Right lobe of liver (tissue), 6 donors: Measurements from ENCODE around the gene HOATZ. TPM values are rescaled to one million over a fixed set of nuclear protein-coding genes. Genes with fewer than 3 reads are reported as not detected.

Experiments
- ATAC-seq, 4 donors: fragments of 200-7000 bp; cut with Tn5 transposase; one replicate each; pipeline ENCODE4 v1.9.1; 2020; ENCODE audit warnings: mild to moderate bottlenecking in 4 of 4, moderate library complexity in 4 of 4
- DNase-seq, 3 donors: peaks; one replicate each; pipeline ENCODE4 v3.0.0-alpha.2; 2020
- H3K27ac ChIP-seq, 3 donors: fragments of 200-600 bp; one replicate each; pipeline ENCODE4 v1.8.0; 2022
- H3K27me3 ChIP-seq, 2 donors: fragments of 200-600 bp; one replicate each; pipeline ENCODE4 v1.8.0; 2022
- H3K36me3 ChIP-seq, 4 donors: fragments of 200-600 bp; sonication (generic) in 1 of 4; one replicate each; pipeline versions ENCODE4 v1.5.1 to v1.8.0; 2017 to 2022; ENCODE audit warnings: control low read depth in 1 of 4
- H3K4me1 ChIP-seq, 4 donors: fragments of 200-600 bp; sonication (generic) in 1 of 4; one replicate each; pipeline versions ENCODE4 v1.5.1 to v1.8.0; 2017 to 2022; ENCODE audit warnings: control low read depth in 1 of 4
- H3K4me3 ChIP-seq, 3 donors: fragments of 200-600 bp; one replicate each; pipeline ENCODE4 v1.8.0; 2022
- H3K9me3 ChIP-seq, 4 donors: fragments of 200-600 bp; sonication (generic) in 1 of 4; one replicate each; pipeline versions ENCODE4 v1.5.1 to v1.8.0; 2017 to 2022; ENCODE audit warnings: control low read depth in 1 of 4
- POLR2A ChIP-seq: fragments of 450-650 bp; IDR thresholded peaks from one replicate; pipeline ENCODE4 v1.6.1; 2017; ENCODE audit warnings: antibody characterized with exemption, mild to moderate bottlenecking
- WGBS: methylation state at CpG from one replicate; pipeline ENCODE4 v1.1.6; 2018; ENCODE audit warnings: low coverage, low lambda C conversion rate; ENCODE audit not compliant: insufficient coverage; ENCODE audit errors: missing lambda C conversion rate; 5-methylcytosine and 5-hydroxymethylcytosine counted together
- intact Hi-C, 2 donors: fragments of 100-400 bp; cut with DNase I; formaldehyde crosslinking; loops; one replicate each; pipeline versions ENCODE4 v1.11.2 to v1.14.1; 2022
- total RNA-seq, 6 experiments: library from RNA; depleted of rRNA in 2 of 6; stranded (reverse); fragments of >200 nt in 2 of 6; fragmentation: NEBNext Ultra II Directional in 3 of 6; extraction: Animal tissue kit (Norgen Biotek cat#: 25700) in 3 of 6; gene quantifications; one replicate each; pipeline versions ENCODE4 v1.1.0 to v1.2.4, GENCODE V29; 2016 to 2023
- TF ChIP-seq, protein P1 (sequence below), 4 donors: fragments of 200-600 bp in 3 of 4; fragments of 450-650 bp in 1 of 4; IDR thresholded peaks; one replicate each; pipeline versions ENCODE4 v1.5.1 to v1.8.0; 2016 to 2022; ENCODE audit warnings: antibody characterized with exemption in 4 of 4, mild to moderate bottlenecking in 2 of 4
- donor health status: DM: no; HTN: yes; CAD: no.
- donor health status: DM: no; HTN: no; CAD: no.
- donor health status: DM: no; HTN: no; CAD: no.
- donor health status: DM: no; HTN: yes; CAD: no.
- donor health status: DM: no; HTN: yes; CAD: no.

The HOATZ gene
- total RNA-seq, 6 experiments from 2014 or later = not detected

DNA sequence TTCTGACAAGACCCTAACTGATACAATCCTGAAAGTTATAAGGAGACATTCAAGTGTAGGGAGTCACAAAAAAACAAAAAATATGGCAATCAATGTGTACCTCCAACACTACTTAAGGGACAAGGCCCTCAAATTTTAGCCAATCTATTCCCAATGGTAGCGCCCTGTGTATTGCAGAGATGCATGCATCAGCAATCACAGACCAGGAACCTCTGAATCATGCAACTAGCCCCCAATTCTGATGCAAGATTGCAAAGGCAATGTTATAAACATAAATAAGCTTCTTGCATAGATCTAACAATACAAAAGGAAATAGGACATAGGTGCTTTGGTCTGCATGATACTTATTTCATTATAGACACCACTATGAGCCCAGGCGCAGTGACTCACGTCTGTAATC lies 58.0 kb downstream of the HOATZ start:
- no peak for DNase-seq
- TF ChIP-seq POLR2A = no peak
- TF ChIP-seq, protein P1, sequence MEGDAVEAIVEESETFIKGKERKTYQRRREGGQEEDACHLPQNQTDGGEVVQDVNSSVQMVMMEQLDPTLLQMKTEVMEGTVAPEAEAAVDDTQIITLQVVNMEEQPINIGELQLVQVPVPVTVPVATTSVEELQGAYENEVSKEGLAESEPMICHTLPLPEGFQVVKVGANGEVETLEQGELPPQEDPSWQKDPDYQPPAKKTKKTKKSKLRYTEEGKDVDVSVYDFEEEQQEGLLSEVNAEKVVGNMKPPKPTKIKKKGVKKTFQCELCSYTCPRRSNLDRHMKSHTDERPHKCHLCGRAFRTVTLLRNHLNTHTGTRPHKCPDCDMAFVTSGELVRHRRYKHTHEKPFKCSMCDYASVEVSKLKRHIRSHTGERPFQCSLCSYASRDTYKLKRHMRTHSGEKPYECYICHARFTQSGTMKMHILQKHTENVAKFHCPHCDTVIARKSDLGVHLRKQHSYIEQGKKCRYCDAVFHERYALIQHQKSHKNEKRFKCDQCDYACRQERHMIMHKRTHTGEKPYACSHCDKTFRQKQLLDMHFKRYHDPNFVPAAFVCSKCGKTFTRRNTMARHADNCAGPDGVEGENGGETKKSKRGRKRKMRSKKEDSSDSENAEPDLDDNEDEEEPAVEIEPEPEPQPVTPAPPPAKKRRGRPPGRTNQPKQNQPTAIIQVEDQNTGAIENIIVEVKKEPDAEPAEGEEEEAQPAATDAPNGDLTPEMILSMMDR (IDR thresholded peaks at IDR 0.05) = no peak

GRCh38 chr11:111573821-111574249 lies 59.3 kb downstream of the HOATZ start:
- WGBS = 21% methylated on average over 4 of the region's 4 CpGs
- Histone ChIP-seq H3K36me3 (no peaks in the 10 kb centered on the region), H3K9me3 (no peaks in the 10 kb centered on the region), H3K4me1 (peaks cover 0 to 24% (median 3%) of the 10 kb centered on the region in 4 donors), H3K27me3 (no peaks in the 10 kb centered on the region), H3K27ac (peak overlapping the region in 2 of 3 donors; percentile 24 to 54), H3K4me3 (no peak overlapping the region)
- ATAC-seq (peak; percentile 63 to 88 (median 83)), DNase-seq (no peak)
- no peak for TF ChIP-seq POLR2A
- TF ChIP-seq, protein P1 (IDR thresholded peaks at IDR 0.05) = no peak
- intact Hi-C loops = no loop called here

More for the DNA sequence above, 58.0 kb downstream of the HOATZ start:
- H3K4me1 ChIP-seq = peaks cover 0 to 24% (median 3%) of the 10 kb centered on the region in 4 donors
- intact Hi-C loops = no loop called here
- no peak for ATAC-seq
- 100% methylated on average over 1 of the region's 3 CpGs for WGBS
- H3K36me3 ChIP-seq = no peaks in the 10 kb centered on the region
- no peaks in the 10 kb centered on the region for H3K9me3 ChIP-seq
- no peak overlapping the region for H3K4me3 ChIP-seq
- no peak overlapping the region for H3K27ac ChIP-seq
- no peaks in the 10 kb centered on the region for H3K27me3 ChIP-seq

GRCh38 chr11:111574373-111575225 lies 60.0 kb downstream of the HOATZ start:
- Histone ChIP-seq H3K9me3 (no peaks in the 10 kb centered on the region), H3K27ac (peak overlapping the region in 2 of 3 donors; percentile 24 to 54), H3K4me1 (peaks cover 0 to 24% (median 3%) of the 10 kb centered on the region in 4 donors), H3K27me3 (no peaks in the 10 kb centered on the region), H3K4me3 (peak overlapping the region in 1 of 3 donors; percentile 24), H3K36me3 (no peaks in the 10 kb centered on the region)
- ATAC-seq (peak; percentile 50 to 65 (median 60)), DNase-seq (no peak)
- 22% methylated on average over 7 of the region's 7 CpGs for WGBS
- intact Hi-C loops = no loop called here
- TF ChIP-seq POLR2A = no peak
- TF ChIP-seq, protein P1 (IDR thresholded peaks at IDR 0.05) = no peak

DNA sequence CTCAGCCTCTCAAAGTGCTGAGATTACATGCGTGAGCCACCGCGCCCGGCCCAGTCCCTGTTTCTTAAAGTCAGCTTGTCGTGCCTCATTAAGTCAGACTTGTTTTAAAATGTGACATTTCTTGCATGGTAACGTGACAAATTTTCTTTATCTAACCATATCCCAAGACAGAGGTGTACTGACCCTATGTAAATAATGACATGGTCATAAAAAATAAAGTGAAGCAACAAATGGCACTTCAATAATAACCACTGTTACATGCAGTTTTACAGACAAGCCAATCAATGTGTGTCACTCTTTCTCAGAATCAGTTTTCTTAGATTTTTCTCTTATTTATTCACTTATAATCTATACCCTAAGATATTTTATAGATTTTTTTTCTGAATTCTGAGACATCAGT lies 61.2 kb downstream of the HOATZ start:
- ATAC-seq (no peak), DNase-seq (no peak)
- Histone ChIP-seq H3K27ac (no peak overlapping the region), H3K4me3 (no peak overlapping the region), H3K36me3 (no peaks in the 10 kb centered on the region), H3K9me3 (no peaks in the 10 kb centered on the region), H3K27me3 (no peaks in the 10 kb centered on the region), H3K4me1 (peaks cover 0 to 24% (median 3%) of the 10 kb centered on the region in 4 donors)
- WGBS = 91% methylated on average over 5 of the region's 6 CpGs
- TF ChIP-seq, protein P1 (IDR thresholded peaks at IDR 0.05) = no peak
- no peak for TF ChIP-seq POLR2A
- intact Hi-C loops = no loop called here
